ENCODE measurements around the gene ZNF865.

ZNF865 gene

DNA sequence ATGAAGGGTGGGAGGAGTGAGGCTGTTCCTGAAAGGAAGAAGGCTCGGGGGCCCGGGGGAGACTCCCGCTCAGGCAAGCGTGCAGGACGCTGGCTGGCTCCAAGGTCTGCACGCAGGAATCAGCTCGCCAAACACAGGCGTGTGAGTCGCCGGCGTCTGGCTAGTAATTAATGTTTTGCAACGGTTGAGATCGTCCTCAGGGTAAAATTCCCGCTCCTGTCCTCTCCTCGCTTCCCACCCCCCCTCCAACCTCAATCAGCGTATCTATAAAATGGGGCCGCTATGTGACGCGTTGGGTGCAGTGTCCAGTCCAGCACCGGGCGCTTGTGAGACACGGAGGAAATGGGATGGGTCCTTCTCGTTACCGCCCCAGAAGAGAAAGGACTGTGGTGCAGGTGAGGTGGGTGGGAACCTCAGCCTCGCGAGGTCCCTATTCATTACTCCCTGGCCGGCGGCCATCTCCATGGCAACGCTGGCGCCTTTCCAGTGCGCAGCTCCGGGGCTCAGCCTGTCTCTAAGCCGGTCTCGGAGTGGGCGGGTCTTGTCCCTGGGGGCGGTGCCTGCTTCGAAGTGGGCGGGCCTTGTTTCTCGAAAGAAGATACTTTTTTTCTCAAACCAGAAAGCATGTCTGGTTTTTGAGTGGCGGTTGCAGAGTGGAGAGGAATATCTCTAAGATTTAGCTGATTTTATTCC is 18.3 kb upstream of the ZNF865 start:
- Histone ChIP-seq H3K9me3 (ENCODE audit: control insufficient read depth in 1 of 2, low read length in 2 of 2) (no peaks in the 10 kb centered on the region), H3K9ac (ENCODE audit: low read depth in 1 of 2, low read length in 2 of 2) (peak overlapping the region in 1 of 2 donors; percentile 24), H3K27me3 (ENCODE audit: control insufficient read depth in 1 of 2, insufficient read depth in 2 of 2, low read length in 2 of 2) (peaks cover 0 to 4% of the 10 kb centered on the region in 2 donors), H3K36me3 (ENCODE audit: control insufficient read depth in 1 of 2, insufficient read depth in 2 of 2, low read length in 2 of 2) (peaks cover under 1 to 2% of the 10 kb centered on the region in 2 donors), H3K4me1 (ENCODE audit: control insufficient read depth in 1 of 2, insufficient read depth in 2 of 2, low read length in 2 of 2) (peaks cover 0 to 12% of the 10 kb centered on the region in 2 donors), H3K4me3 (ENCODE audit: low read depth in 1 of 2, low read length in 2 of 2) (peak overlapping the region; percentile 67 to 69), H3K27ac (ENCODE audit: low read depth, low read length) (no peak overlapping the region)

DNA sequence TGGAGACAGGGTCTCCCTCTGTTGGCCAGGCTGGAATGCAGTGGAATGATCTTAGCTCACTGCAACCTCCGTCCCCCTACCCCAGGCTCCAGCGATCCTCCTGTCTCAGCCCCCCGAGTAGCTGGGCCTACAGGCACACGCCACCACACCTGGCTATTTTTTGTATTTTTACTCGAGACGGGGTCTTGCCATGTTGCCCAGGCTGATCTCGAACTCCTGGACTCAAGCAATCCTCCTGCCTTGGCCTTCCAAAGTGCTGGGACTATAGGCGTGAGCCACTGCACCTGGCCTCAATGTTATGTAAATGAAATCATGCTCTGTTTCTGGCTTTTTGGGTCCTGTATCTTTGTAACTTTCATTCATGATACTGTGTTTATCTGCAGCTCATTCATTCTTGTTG is 16.7 kb upstream of the ZNF865 start:
- Histone ChIP-seq H3K9ac (ENCODE audit: low read depth in 1 of 2, low read length in 2 of 2) (no peak overlapping the region), H3K27ac (ENCODE audit: low read depth, low read length) (no peak overlapping the region), H3K27me3 (ENCODE audit: control insufficient read depth in 1 of 2, insufficient read depth in 2 of 2, low read length in 2 of 2) (peaks cover 0 to 4% of the 10 kb centered on the region in 2 donors), H3K4me1 (ENCODE audit: control insufficient read depth in 1 of 2, insufficient read depth in 2 of 2, low read length in 2 of 2) (peaks cover 0 to 12% of the 10 kb centered on the region in 2 donors), H3K36me3 (ENCODE audit: control insufficient read depth in 1 of 2, insufficient read depth in 2 of 2, low read length in 2 of 2) (peaks cover 2 to 3% of the 10 kb centered on the region in 2 donors), H3K4me3 (ENCODE audit: low read depth in 1 of 2, low read length in 2 of 2) (no peak overlapping the region), H3K9me3 (ENCODE audit: control insufficient read depth in 1 of 2, low read length in 2 of 2) (no peaks in the 10 kb centered on the region)

DNA sequence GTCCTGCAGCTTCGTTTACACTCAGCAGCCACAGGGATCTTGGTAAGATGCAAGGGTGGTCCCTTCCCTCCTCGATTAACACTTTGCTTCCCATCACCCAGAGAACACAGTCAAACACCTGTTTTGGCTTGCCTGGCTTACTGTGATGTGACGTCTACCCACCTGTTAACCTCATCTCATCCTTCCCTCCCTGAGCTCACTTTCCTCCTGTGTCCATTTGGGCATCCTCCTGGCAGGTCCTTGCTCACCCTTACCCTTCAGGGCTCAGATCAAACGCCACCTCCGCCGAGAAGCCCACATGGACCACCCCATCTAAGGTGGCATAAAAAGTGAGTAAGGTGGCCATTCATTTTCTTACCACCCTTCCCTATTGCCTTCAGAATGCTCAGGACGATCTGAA is 15.3 kb upstream of the ZNF865 start:
- Histone ChIP-seq H3K9ac (ENCODE audit: low read depth in 1 of 2, low read length in 2 of 2) (no peak overlapping the region), H3K36me3 (ENCODE audit: control insufficient read depth in 1 of 2, insufficient read depth in 2 of 2, low read length in 2 of 2) (peaks cover 8% of the 10 kb centered on the region in 2 donors), H3K4me3 (ENCODE audit: low read depth in 1 of 2, low read length in 2 of 2) (no peak overlapping the region), H3K9me3 (ENCODE audit: control insufficient read depth in 1 of 2, low read length in 2 of 2) (no peaks in the 10 kb centered on the region), H3K27me3 (ENCODE audit: control insufficient read depth in 1 of 2, insufficient read depth in 2 of 2, low read length in 2 of 2) (no peaks in the 10 kb centered on the region), H3K4me1 (ENCODE audit: control insufficient read depth in 1 of 2, insufficient read depth in 2 of 2, low read length in 2 of 2) (peaks cover 0 to 12% of the 10 kb centered on the region in 2 donors), H3K27ac (ENCODE audit: low read depth, low read length) (no peak overlapping the region)

DNA sequence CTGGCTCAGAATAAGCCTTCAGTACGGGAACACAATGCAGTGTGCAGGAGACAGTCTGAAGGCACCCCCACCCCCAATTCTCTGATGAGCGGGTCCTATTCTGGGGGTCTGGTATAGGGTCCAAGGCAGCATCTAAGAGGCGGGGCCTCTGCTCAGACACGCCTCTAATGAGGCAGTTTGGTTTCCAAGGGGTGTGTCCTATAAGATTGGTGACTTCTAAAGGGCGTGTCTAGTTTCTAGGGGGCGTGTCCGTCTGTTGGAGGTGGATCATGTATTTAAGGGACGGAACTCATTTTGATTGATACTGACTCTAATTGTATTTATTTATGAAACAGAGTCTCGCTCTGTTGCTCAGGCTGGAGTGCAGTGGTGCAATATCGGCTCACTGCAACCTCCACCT is 14.8 kb upstream of the ZNF865 start:
- Histone ChIP-seq H3K27ac (ENCODE audit: low read depth, low read length) (no peak overlapping the region), H3K9ac (ENCODE audit: low read depth in 1 of 2, low read length in 2 of 2) (no peak overlapping the region), H3K9me3 (ENCODE audit: control insufficient read depth in 1 of 2, low read length in 2 of 2) (no peaks in the 10 kb centered on the region), H3K4me1 (ENCODE audit: control insufficient read depth in 1 of 2, insufficient read depth in 2 of 2, low read length in 2 of 2) (peaks cover 0 to 12% of the 10 kb centered on the region in 2 donors), H3K27me3 (ENCODE audit: control insufficient read depth in 1 of 2, insufficient read depth in 2 of 2, low read length in 2 of 2) (no peaks in the 10 kb centered on the region), H3K4me3 (ENCODE audit: low read depth in 1 of 2, low read length in 2 of 2) (no peak overlapping the region), H3K36me3 (ENCODE audit: control insufficient read depth in 1 of 2, insufficient read depth in 2 of 2, low read length in 2 of 2) (peaks cover 12 to 13% of the 10 kb centered on the region in 2 donors)

DNA sequence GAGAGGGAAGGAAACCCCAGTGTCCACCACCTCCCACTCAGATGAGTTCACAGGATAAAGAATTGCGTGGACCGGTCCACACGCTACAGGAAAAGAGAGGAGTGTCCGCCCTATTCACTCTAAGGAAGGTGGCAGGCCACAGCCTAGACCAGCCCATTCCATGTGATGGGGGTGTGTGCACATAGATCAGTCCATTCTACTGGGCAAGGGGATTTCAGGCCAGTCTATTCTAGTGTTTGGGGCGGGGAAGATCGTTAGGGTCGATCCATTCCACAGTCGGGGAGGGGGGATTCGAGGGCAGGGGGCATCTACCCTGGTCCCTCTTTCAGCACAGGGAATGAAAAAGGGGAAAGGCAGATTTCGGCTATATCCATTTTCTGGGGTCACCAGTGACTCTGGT is 13.9 kb upstream of the ZNF865 start:
- Histone ChIP-seq H3K4me3 (ENCODE audit: low read depth in 1 of 2, low read length in 2 of 2) (no peak overlapping the region), H3K4me1 (ENCODE audit: control insufficient read depth in 1 of 2, insufficient read depth in 2 of 2, low read length in 2 of 2) (peaks cover 0 to 7% of the 10 kb centered on the region in 2 donors), H3K27ac (ENCODE audit: low read depth, low read length) (no peak overlapping the region), H3K9me3 (ENCODE audit: control insufficient read depth in 1 of 2, low read length in 2 of 2) (no peaks in the 10 kb centered on the region), H3K9ac (ENCODE audit: low read depth in 1 of 2, low read length in 2 of 2) (no peak overlapping the region), H3K36me3 (ENCODE audit: control insufficient read depth in 1 of 2, insufficient read depth in 2 of 2, low read length in 2 of 2) (peaks cover 20 to 21% of the 10 kb centered on the region in 2 donors), H3K27me3 (ENCODE audit: control insufficient read depth in 1 of 2, insufficient read depth in 2 of 2, low read length in 2 of 2) (no peaks in the 10 kb centered on the region)

DNA sequence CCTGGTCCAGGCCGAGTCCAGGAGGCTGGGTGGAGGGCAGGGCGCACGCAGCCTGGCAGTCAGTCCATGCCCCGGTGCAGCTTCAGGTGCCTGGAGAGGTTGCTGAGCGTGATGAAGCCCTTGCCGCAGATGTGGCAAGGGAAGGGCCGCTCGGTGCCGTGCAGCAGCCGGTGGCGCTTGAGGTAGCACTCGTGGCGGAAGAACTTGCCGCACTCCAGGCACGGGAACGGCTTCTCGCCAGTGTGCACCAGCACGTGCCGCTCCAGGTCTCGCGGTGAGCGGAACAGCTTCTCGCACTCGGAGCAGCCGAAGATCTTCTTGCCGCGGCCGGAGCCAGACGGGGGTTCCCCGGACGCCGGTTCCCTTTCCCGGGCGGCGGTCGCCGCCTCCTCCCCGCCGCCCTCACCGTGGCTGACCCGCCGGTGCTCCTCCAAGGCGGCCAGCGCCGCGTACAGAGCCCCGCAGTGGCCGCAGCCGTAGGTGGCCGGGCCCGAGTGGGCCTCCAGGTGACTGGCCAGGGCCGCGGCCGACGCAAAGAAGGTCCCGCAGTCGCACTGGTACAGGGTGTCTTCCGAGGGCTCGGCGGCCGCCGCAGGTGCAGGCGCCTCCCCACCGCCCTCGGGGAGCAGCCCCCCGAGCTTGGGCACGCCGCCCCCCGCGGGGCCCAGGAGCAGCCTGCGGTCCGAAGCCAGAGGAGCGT is 12.9 kb upstream of the ZNF865 start:
- H3K4me1 ChIP-seq (ENCODE audit: control insufficient read depth in 1 of 2, insufficient read depth in 2 of 2, low read length in 2 of 2), result no peaks in the 10 kb centered on the region
- no peaks in the 10 kb centered on the region for H3K27me3 ChIP-seq (ENCODE audit: control insufficient read depth in 1 of 2, insufficient read depth in 2 of 2, low read length in 2 of 2)
- H3K9ac ChIP-seq (ENCODE audit: low read depth in 1 of 2, low read length in 2 of 2), result no peak overlapping the region
- no peak overlapping the region for H3K4me3 ChIP-seq (ENCODE audit: low read depth in 1 of 2, low read length in 2 of 2)
- no peak overlapping the region for H3K27ac ChIP-seq (ENCODE audit: low read depth, low read length)
- H3K9me3 ChIP-seq (ENCODE audit: control insufficient read depth in 1 of 2, low read length in 2 of 2), result no peaks in the 10 kb centered on the region
- peaks cover 20 to 27% of the 10 kb centered on the region in 2 donors for H3K36me3 ChIP-seq (ENCODE audit: control insufficient read depth in 1 of 2, insufficient read depth in 2 of 2, low read length in 2 of 2)

DNA sequence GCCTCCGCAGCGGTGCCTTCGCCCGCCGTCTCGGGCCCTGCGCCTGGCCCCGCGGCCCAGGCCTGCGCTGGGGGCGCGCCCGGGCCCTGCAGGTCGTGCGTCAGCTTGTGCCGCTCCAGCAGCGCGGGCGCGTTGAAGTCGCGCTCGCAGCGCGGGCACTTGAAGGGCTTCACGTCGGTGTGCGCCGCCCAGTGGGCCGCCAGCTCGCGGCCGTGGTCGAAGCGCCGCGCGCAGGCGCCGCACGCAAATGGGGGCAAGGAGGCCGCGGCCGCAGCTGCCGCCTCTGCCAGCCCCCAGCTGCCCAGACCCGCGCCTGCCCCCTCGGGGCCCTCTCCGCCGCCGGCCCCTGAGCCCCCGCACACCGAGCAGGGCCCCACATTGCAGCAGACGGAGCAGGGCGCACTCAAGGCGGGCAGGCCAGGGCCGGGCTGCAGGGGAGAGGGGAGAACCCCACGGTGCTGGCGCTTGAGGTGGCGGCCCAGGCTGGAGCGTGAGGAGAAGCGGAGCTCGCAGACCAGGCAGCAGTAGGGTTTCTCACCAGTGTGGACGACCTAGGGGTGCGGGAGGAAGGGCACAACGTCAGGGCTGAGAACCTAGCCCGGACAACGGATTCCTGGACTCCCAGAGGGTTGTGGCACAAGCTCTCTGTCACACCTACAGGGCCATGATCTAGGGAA is 12.2 kb upstream of the ZNF865 start:
- H3K4me3 ChIP-seq (ENCODE audit: low read depth in 1 of 2, low read length in 2 of 2), result no peak overlapping the region

DNA sequence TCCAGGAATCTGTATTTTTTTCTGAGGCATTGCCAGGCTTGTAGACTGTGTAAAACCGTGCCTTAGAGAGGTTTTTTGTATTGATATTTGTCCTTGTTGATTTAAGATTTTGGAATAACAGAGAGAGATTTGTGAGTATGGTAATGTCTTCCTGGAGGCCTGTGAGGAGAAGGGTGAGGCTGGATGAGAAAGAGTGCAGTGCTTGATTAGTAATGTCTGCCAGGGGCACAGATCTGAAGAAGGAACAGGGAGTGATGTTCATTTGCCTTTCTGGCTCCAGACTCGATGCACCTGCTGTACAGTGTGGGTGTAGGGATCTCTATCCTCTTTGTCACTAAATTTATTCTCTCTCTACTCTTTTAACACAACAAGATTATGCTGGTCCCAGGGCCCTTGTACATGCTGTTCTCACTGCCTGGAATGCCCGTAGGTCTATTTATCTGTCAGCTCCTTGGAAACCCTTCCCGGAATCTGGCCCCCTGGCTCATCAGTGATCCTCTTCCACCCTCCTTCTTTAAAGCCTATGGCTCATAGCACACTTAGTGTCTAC is 10.4 kb upstream of the ZNF865 start:
- Histone ChIP-seq H3K27me3 (ENCODE audit: control insufficient read depth in 1 of 2, insufficient read depth in 2 of 2, low read length in 2 of 2) (no peaks in the 10 kb centered on the region), H3K36me3 (ENCODE audit: control insufficient read depth in 1 of 2, insufficient read depth in 2 of 2, low read length in 2 of 2) (peaks cover 20 to 27% of the 10 kb centered on the region in 2 donors), H3K4me3 (ENCODE audit: low read depth in 1 of 2, low read length in 2 of 2) (no peak overlapping the region), H3K4me1 (ENCODE audit: control insufficient read depth in 1 of 2, insufficient read depth in 2 of 2, low read length in 2 of 2) (no peaks in the 10 kb centered on the region), H3K27ac (ENCODE audit: low read depth, low read length) (no peak overlapping the region), H3K9ac (ENCODE audit: low read depth in 1 of 2, low read length in 2 of 2) (no peak overlapping the region), H3K9me3 (ENCODE audit: control insufficient read depth in 1 of 2, low read length in 2 of 2) (no peaks in the 10 kb centered on the region)

More for the DNA sequence above, 12.2 kb upstream of the ZNF865 start:
- Histone ChIP-seq H3K36me3 (ENCODE audit: control insufficient read depth in 1 of 2, insufficient read depth in 2 of 2, low read length in 2 of 2) (peaks cover 20 to 27% of the 10 kb centered on the region in 2 donors), H3K4me1 (ENCODE audit: control insufficient read depth in 1 of 2, insufficient read depth in 2 of 2, low read length in 2 of 2) (no peaks in the 10 kb centered on the region), H3K27ac (ENCODE audit: low read depth, low read length) (no peak overlapping the region), H3K9ac (ENCODE audit: low read depth in 1 of 2, low read length in 2 of 2) (no peak overlapping the region), H3K9me3 (ENCODE audit: control insufficient read depth in 1 of 2, low read length in 2 of 2) (no peaks in the 10 kb centered on the region), H3K27me3 (ENCODE audit: control insufficient read depth in 1 of 2, insufficient read depth in 2 of 2, low read length in 2 of 2) (no peaks in the 10 kb centered on the region)

DNA sequence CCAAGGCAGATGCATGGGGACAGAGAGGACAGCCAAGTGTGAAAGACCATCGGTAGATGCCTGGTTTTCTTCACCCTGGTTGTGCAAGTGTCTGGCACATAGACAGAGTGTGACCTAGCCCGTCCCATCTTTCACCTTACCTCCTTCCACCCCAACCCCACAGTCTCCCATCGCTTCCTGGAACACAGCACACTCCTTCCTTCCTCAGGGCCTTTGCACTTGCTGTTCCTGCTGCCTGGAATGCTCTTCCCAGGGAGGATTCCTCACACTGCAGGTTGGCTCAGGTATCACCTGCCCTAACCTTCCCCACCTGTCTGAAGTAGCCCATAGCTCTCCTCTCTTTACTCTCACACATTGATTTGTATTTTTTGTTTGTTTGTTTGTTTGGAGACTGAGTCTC is 9.1 kb upstream of the ZNF865 start:
- Histone ChIP-seq H3K4me1 (ENCODE audit: control insufficient read depth in 1 of 2, insufficient read depth in 2 of 2, low read length in 2 of 2) (peaks cover 8% of the 10 kb centered on the region in 2 donors), H3K4me3 (ENCODE audit: low read depth in 1 of 2, low read length in 2 of 2) (no peak overlapping the region), H3K27ac (ENCODE audit: low read depth, low read length) (no peak overlapping the region), H3K27me3 (ENCODE audit: control insufficient read depth in 1 of 2, insufficient read depth in 2 of 2, low read length in 2 of 2) (no peaks in the 10 kb centered on the region), H3K9ac (ENCODE audit: low read depth in 1 of 2, low read length in 2 of 2) (no peak overlapping the region), H3K9me3 (ENCODE audit: control insufficient read depth in 1 of 2, low read length in 2 of 2) (no peaks in the 10 kb centered on the region), H3K36me3 (ENCODE audit: control insufficient read depth in 1 of 2, insufficient read depth in 2 of 2, low read length in 2 of 2) (peaks cover 20 to 27% of the 10 kb centered on the region in 2 donors)

DNA sequence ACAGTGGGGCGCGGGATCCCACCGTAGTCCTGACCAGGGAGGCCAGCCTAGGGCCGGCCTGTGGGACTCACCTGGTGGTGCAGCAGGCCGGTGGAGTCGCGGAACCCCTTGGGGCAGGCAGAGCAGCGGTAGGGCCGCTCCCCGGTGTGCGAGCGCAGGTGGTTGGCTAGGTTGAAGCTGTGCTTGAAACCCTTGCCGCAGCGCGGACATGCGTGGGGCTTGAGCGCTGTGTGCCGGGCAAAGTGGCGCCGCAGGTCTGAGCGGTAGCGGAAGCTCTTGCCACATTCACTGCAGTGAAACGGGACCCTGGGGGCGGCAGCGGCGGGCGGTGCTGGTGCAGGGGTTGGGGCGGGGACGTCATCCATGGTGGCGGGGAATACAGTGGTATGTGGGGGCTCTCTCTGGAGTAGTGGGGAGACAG is 7.9 kb upstream of the ZNF865 start:
- peaks cover 17 to 25% of the 10 kb centered on the region in 2 donors for H3K36me3 ChIP-seq (ENCODE audit: control insufficient read depth in 1 of 2, insufficient read depth in 2 of 2, low read length in 2 of 2)

More for the DNA sequence above, 7.9 kb upstream of the ZNF865 start:
- Histone ChIP-seq H3K4me1 (ENCODE audit: control insufficient read depth in 1 of 2, insufficient read depth in 2 of 2, low read length in 2 of 2) (peaks cover 9 to 10% of the 10 kb centered on the region in 2 donors), H3K27ac (ENCODE audit: low read depth, low read length) (no peak overlapping the region), H3K9ac (ENCODE audit: low read depth in 1 of 2, low read length in 2 of 2) (no peak overlapping the region), H3K9me3 (ENCODE audit: control insufficient read depth in 1 of 2, low read length in 2 of 2) (no peaks in the 10 kb centered on the region), H3K27me3 (ENCODE audit: control insufficient read depth in 1 of 2, insufficient read depth in 2 of 2, low read length in 2 of 2) (no peaks in the 10 kb centered on the region), H3K4me3 (ENCODE audit: low read depth in 1 of 2, low read length in 2 of 2) (no peak overlapping the region)
